CD14-positive monocyte (primary cell): Measurements from ENCODE around the gene RPE. TPM values are rescaled to one million over a fixed set of nuclear protein-coding genes. Genes with fewer than 3 reads are reported as not detected.

Experiments used
- DNase-seq, 3 donors: peaks; one replicate each; pipeline ENCODE4 v3.0.0-alpha.2; 2011 to 2022
- H2AFZ ChIP-seq: 2 replicates; pipeline ENCODE4 v1.6.0; 2012; ENCODE audit warnings: mild to moderate bottlenecking, low read depth, low read length, inconsistent platforms; ENCODE audit not compliant: insufficient read depth, poor library complexity, severe bottlenecking
- H3K27ac ChIP-seq, 2 donors: 1 replicate in 1 of 2; 2 replicates in 1 of 2; pipeline ENCODE4 v1.5.1; 2012 to 2013; ENCODE audit warnings: low read length in 2 of 2, control low read depth in 1 of 2, inconsistent platforms in 1 of 2, low read depth in 1 of 2, mild to moderate bottlenecking in 1 of 2
- H3K27me3 ChIP-seq, 2 donors: one replicate each; pipeline versions ENCODE4 v1.6.0 to v1.6.1; 2011 to 2013; ENCODE audit warnings: low read length in 2 of 2; ENCODE audit not compliant: control insufficient read depth in 2 of 2, insufficient read depth in 2 of 2
- H3K36me3 ChIP-seq, 2 donors: replicated peaks in 1 of 2; 1 replicate in 1 of 2; 2 replicates in 1 of 2; pipeline versions ENCODE4 v1.5.1 to v1.6.1; 2012 to 2013; ENCODE audit warnings: low read length in 2 of 2, control low read depth in 1 of 2, inconsistent platforms in 1 of 2, mild to moderate bottlenecking in 1 of 2; ENCODE audit not compliant: insufficient read depth in 2 of 2, control insufficient read depth in 1 of 2
- H3K4me1 ChIP-seq, 2 donors: 1 replicate in 1 of 2; 2 replicates in 1 of 2; pipeline versions ENCODE4 v1.5.1 to v1.6.1; 2012 to 2013; ENCODE audit warnings: low read length in 2 of 2, control low read depth in 1 of 2, inconsistent platforms in 1 of 2, mild to moderate bottlenecking in 1 of 2, moderate library complexity in 1 of 2; ENCODE audit not compliant: insufficient read depth in 2 of 2, control insufficient read depth in 1 of 2
- H3K4me2 ChIP-seq: replicated peaks from 2 replicates; pipeline ENCODE3; 2012; ENCODE audit warnings: low read length, moderate library complexity, mild to moderate bottlenecking; ENCODE audit not compliant: poor library complexity, severe bottlenecking; ENCODE audit errors: extremely low read depth
- H3K4me3 ChIP-seq, 3 experiments: fragments of 200-600 bp in 1 of 3; sonication (generic) in 1 of 3; replicated peaks in 1 of 3; 1 replicate in 2 of 3; 2 replicates in 1 of 3; pipeline ENCODE4 v1.5.1; 2011 to 2013; ENCODE audit warnings: low read length in 3 of 3, mild to moderate bottlenecking in 3 of 3, control low read depth in 2 of 3, low read depth in 2 of 3, inconsistent platforms in 1 of 3, moderate library complexity in 1 of 3
- H3K79me2 ChIP-seq: 2 replicates; pipeline ENCODE4 v1.6.0; 2012; ENCODE audit warnings: mild to moderate bottlenecking, control low read depth, inconsistent platforms, low read length, moderate library complexity; ENCODE audit not compliant: insufficient read depth
- H3K9ac ChIP-seq: 2 replicates; pipeline ENCODE4 v1.6.0; 2017; ENCODE audit warnings: low read length, mild to moderate bottlenecking; ENCODE audit not compliant: insufficient read depth, poor library complexity, severe bottlenecking
- H3K9me3 ChIP-seq, 2 donors: replicated peaks in 1 of 2; 1 replicate in 1 of 2; 2 replicates in 1 of 2; pipeline versions ENCODE4 v1.5.1 to v1.6.1; 2012 to 2013; ENCODE audit warnings: low read length in 2 of 2, control low read depth in 1 of 2; ENCODE audit not compliant: control insufficient read depth in 1 of 2, insufficient read depth in 1 of 2
- H4K20me1 ChIP-seq: 2 replicates; pipeline ENCODE4 v1.6.0; 2012; ENCODE audit warnings: mild to moderate bottlenecking, low read length, control low read depth, moderate library complexity; ENCODE audit not compliant: insufficient read depth
- H3K27ac Mint-ChIP-seq, 7 donors: one replicate each; pipeline ENCODE4 v1.8.0; 2020; ENCODE audit warnings: mild to moderate bottlenecking in 7 of 7, mixed read lengths in 7 of 7, moderate library complexity in 6 of 7, inconsistent platforms in 2 of 7
- H3K27me3 Mint-ChIP-seq, 3 donors: one replicate each; pipeline ENCODE4 v1.8.0; 2021 to 2022; ENCODE audit warnings: low read depth in 3 of 3, mild to moderate bottlenecking in 3 of 3, mixed read lengths in 3 of 3, moderate library complexity in 3 of 3, inconsistent platforms in 1 of 3
- H3K36me3 Mint-ChIP-seq, 2 donors: one replicate each; pipeline ENCODE4 v1.8.0; 2020; ENCODE audit warnings: mixed read lengths in 2 of 2, inconsistent platforms in 1 of 2, mild to moderate bottlenecking in 1 of 2
- H3K4me1 Mint-ChIP-seq: one replicate; pipeline ENCODE4 v1.8.0; 2020; ENCODE audit warnings: mild to moderate bottlenecking, mixed read lengths
- H3K4me3 Mint-ChIP-seq, 2 donors: one replicate each; pipeline ENCODE4 v1.8.0; 2020; ENCODE audit warnings: mild to moderate bottlenecking in 2 of 2, mixed read lengths in 2 of 2, moderate library complexity in 1 of 2
- H3K9me3 Mint-ChIP-seq, 7 donors: one replicate each; pipeline ENCODE4 v1.8.0; 2020 to 2022; ENCODE audit warnings: mixed read lengths in 7 of 7, mild to moderate bottlenecking in 6 of 7, moderate library complexity in 6 of 7, inconsistent platforms in 2 of 7
- WGBS: methylation state at CpG from one replicate; pipeline ENCODE4 v1.1.5; 2013; ENCODE audit warnings: missing lambda C conversion rate; ENCODE audit not compliant: insufficient coverage; 5-methylcytosine and 5-hydroxymethylcytosine counted together
- intact Hi-C, 2 donors: fragments of 100-400 bp; cut with micrococcal nuclease; formaldehyde crosslinking; loops; one replicate each; pipeline versions ENCODE4 v1.15.0 to v1.15.1; 2023
- polyA plus RNA-seq, 3 donors: library from polyadenylated mRNA; depleted of rRNA in 1 of 3; unstranded in 2 of 3; stranded (reverse) in 1 of 3; fragments of 300-500 nt in 2 of 3; fragments of >200 nt in 1 of 3; fragmentation: Illumina TruSeq in 2 of 3; gene quantifications; 1 replicate in 2 of 3; 2 replicates in 1 of 3; pipeline ENCODE4 v1.2.3, GENCODE V29; 2012 to 2021
- TF ChIP-seq, protein P1 (sequence below): fragments of 200-600 bp; IDR thresholded peaks from one replicate; pipeline ENCODE4 v1.8.0; 2022; ENCODE audit warnings: antibody characterized with exemption, mild to moderate bottlenecking

The RPE gene
- polyA plus RNA-seq, 3 donors, result 32.3 to 38.1 (median 33.8) TPM

DNA sequence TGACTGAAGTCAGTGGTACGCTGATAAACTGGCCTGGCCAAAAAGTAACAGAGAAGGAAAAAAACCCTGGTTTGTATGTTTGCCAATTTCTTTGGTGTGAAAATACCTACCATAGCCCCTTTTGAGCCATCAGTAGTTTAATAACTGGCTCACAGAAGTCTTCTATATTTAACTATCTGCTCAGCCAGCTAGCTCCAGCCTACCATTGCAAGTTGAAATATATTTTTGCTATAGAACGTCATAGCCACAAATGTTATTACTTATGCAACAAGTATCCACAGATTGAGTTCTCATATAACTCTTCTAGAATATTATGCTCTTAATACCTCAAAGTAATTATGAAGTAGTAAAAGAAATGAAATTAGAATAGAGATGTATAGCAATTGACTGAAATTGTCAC lies 25.2 kb downstream of the RPE start:
- intact Hi-C loops, result no loop called here
- H3K27me3 Mint-ChIP-seq, result no peaks in the 10 kb centered on the region
- no peak overlapping the region for H3K4me3 Mint-ChIP-seq
- WGBS, result no CpG with 5 or more reads among the region's 2 CpGs
- no peak overlapping the region for H3K4me2 ChIP-seq
- no peaks in the 10 kb centered on the region for H3K4me1 ChIP-seq
- H3K79me2 ChIP-seq, result no peaks in the 10 kb centered on the region
- H3K36me3 ChIP-seq, result peaks cover 34 to 71% of the 10 kb centered on the region in 2 donors
- TF ChIP-seq, protein P1, sequence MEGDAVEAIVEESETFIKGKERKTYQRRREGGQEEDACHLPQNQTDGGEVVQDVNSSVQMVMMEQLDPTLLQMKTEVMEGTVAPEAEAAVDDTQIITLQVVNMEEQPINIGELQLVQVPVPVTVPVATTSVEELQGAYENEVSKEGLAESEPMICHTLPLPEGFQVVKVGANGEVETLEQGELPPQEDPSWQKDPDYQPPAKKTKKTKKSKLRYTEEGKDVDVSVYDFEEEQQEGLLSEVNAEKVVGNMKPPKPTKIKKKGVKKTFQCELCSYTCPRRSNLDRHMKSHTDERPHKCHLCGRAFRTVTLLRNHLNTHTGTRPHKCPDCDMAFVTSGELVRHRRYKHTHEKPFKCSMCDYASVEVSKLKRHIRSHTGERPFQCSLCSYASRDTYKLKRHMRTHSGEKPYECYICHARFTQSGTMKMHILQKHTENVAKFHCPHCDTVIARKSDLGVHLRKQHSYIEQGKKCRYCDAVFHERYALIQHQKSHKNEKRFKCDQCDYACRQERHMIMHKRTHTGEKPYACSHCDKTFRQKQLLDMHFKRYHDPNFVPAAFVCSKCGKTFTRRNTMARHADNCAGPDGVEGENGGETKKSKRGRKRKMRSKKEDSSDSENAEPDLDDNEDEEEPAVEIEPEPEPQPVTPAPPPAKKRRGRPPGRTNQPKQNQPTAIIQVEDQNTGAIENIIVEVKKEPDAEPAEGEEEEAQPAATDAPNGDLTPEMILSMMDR, result no peak
- no peak for DNase-seq
- no peak overlapping the region for H3K4me3 ChIP-seq
- H3K4me1 Mint-ChIP-seq, result no peaks in the 10 kb centered on the region
- no peaks in the 10 kb centered on the region for H3K27me3 ChIP-seq
- no peaks in the 10 kb centered on the region for H4K20me1 ChIP-seq
- no peaks in the 10 kb centered on the region for H3K9me3 ChIP-seq
- H3K9me3 Mint-ChIP-seq, result no peaks in the 10 kb centered on the region
- no peak overlapping the region for H3K27ac Mint-ChIP-seq
- no peak overlapping the region for H2AFZ ChIP-seq
- peaks cover 53 to 73% of the 10 kb centered on the region in 2 donors for H3K36me3 Mint-ChIP-seq
- no peak overlapping the region for H3K27ac ChIP-seq
- H3K9ac ChIP-seq, result no peak overlapping the region

DNA sequence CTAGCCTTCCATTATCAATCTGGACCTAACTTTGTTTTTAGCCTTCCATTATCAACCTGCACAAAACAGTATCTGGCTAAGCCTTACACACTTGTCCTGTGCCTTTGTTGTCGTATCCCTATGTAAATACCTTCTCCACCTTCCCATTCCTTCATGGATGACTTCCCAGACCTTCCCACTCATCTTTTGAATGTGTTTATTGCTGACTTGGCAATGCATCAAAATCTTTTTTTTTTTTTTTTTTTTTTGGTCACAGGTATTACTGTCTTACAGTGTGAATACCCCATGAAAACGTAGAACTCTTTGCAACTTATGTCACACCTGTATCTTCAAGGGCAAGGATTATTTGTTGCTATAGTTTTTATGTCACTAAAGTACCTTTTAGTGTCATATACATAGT lies 25.7 kb downstream of the RPE start:
- Histone ChIP-seq H3K9ac (no peak overlapping the region), H3K27me3 (no peaks in the 10 kb centered on the region), H4K20me1 (no peaks in the 10 kb centered on the region), H2AFZ (no peak overlapping the region), H3K36me3 (peaks cover 28 to 66% of the 10 kb centered on the region in 2 donors), H3K4me2 (no peak overlapping the region), H3K27ac (no peak overlapping the region), H3K79me2 (no peaks in the 10 kb centered on the region), H3K9me3 (no peaks in the 10 kb centered on the region), H3K4me3 (no peak overlapping the region), H3K4me1 (no peaks in the 10 kb centered on the region)
- Mint-ChIP-seq H3K36me3 (peaks cover 48 to 68% of the 10 kb centered on the region in 2 donors), H3K27me3 (no peaks in the 10 kb centered on the region), H3K4me3 (no peak overlapping the region), H3K27ac (no peak overlapping the region), H3K4me1 (no peaks in the 10 kb centered on the region), H3K9me3 (no peaks in the 10 kb centered on the region)
- intact Hi-C loops, result no loop called here
- no peak for DNase-seq
- TF ChIP-seq, protein P1, result no peak
- WGBS, result no CpG with 5 or more reads among the region's 2 CpGs
